Suprapubic skin (tissue), 4 donors: ENCODE measurements around the gene SERPINB10. TPM values are rescaled to one million over a fixed set of nuclear protein-coding genes. Genes with fewer than 3 reads are reported as not detected.

Source experiments
- DNase-seq, 2 donors: peaks; one replicate each; pipeline ENCODE4 v3.0.0-alpha.2; 2019; ENCODE audit warnings: low spot score in 2 of 2
- H3K27ac ChIP-seq: fragments of 200-600 bp; sonication (generic); one replicate; pipeline ENCODE4 v1.5.1; 2019
- H3K27me3 ChIP-seq: fragments of 200-600 bp; sonication (generic); one replicate; pipeline ENCODE4 v1.5.1; 2019
- H3K36me3 ChIP-seq: fragments of 200-600 bp; sonication (generic); one replicate; pipeline ENCODE4 v1.5.1; 2019
- H3K4me1 ChIP-seq: fragments of 200-600 bp; sonication (generic); one replicate; pipeline ENCODE4 v1.5.1; 2019
- H3K4me3 ChIP-seq: fragments of 200-600 bp; sonication (generic); one replicate; pipeline ENCODE4 v1.5.1; 2019; ENCODE audit warnings: mild to moderate bottlenecking
- H3K9me3 ChIP-seq: fragments of 200-600 bp; sonication (generic); one replicate; pipeline ENCODE4 v1.5.1; 2019
- CTCF ChIP-seq, 2 donors: fragments of 200-600 bp in 1 of 2; fragments of 450-650 bp in 1 of 2; sonication (generic) in 1 of 2; IDR thresholded peaks; one replicate each; pipeline ENCODE4 v1.5.1; 2016 to 2019; ENCODE audit warnings: antibody characterized with exemption in 2 of 2, mild to moderate bottlenecking in 1 of 2, moderate library complexity in 1 of 2
- EP300 ChIP-seq: sonication (generic); formaldehyde crosslinking; IDR thresholded peaks from one replicate; pipeline ENCODE4 v1.6.1; 2017; ENCODE audit warnings: antibody characterized with exemption
- POLR2A ChIP-seq, 2 donors: fragments of 450-650 bp; IDR thresholded peaks; one replicate each; pipeline ENCODE4 v1.6.1; 2017; ENCODE audit warnings: antibody characterized with exemption in 2 of 2, mild to moderate bottlenecking in 2 of 2, moderate library complexity in 2 of 2
- POLR2AphosphoS5 ChIP-seq, 3 donors: sonication (generic); formaldehyde crosslinking; IDR thresholded peaks; one replicate each; pipeline ENCODE4 v1.6.1; 2017; ENCODE audit warnings: antibody characterized with exemption in 3 of 3
- WGBS: methylation state at CpG from one replicate; pipeline ENCODE4 v1.1.5; 2018; 5-methylcytosine and 5-hydroxymethylcytosine counted together
- total RNA-seq, 4 donors: library from RNA; depleted of rRNA; stranded (reverse); fragments of >200 nt; gene quantifications; one replicate each; pipeline ENCODE4 v1.1.0, GENCODE V29; 2016

The SERPINB10 gene
- total RNA-seq, 4 donors from 2014 or later: 0.21 to 1.9 (median 1.0) TPM; not detected in 1

GRCh38 chr18:63878343-63878742 lies 29.4 kb upstream of the SERPINB10 start:
- H3K4me3 ChIP-seq: no peak overlapping the region
- no peak overlapping the region for H3K27ac ChIP-seq
- 31% methylated on average over 3 of the region's 3 CpGs for WGBS
- no peak for TF ChIP-seq CTCF (IDR thresholded peaks at IDR 0.05)
- no peak for TF ChIP-seq POLR2AphosphoS5 (IDR thresholded peaks at IDR 0.05)
- TF ChIP-seq EP300: no peak
- no peak for TF ChIP-seq POLR2A (IDR thresholded peaks at IDR 0.05)
- DNase-seq: no peak
- no peaks in the 10 kb centered on the region for H3K27me3 ChIP-seq
- H3K4me1 ChIP-seq: peaks cover 23% of the 10 kb centered on the region
- no peaks in the 10 kb centered on the region for H3K9me3 ChIP-seq
- no peaks in the 10 kb centered on the region for H3K36me3 ChIP-seq

GRCh38 chr18:63878925-63879324 lies 28.8 kb upstream of the SERPINB10 start:
- Histone ChIP-seq H3K36me3 (no peaks in the 10 kb centered on the region), H3K27me3 (no peaks in the 10 kb centered on the region), H3K4me1 (peaks cover 23% of the 10 kb centered on the region), H3K9me3 (no peaks in the 10 kb centered on the region), H3K4me3 (no peak overlapping the region), H3K27ac (no peak overlapping the region)
- TF ChIP-seq CTCF (IDR thresholded peaks at IDR 0.05) (no peak), POLR2A (IDR thresholded peaks at IDR 0.05) (no peak), EP300 (no peak), POLR2AphosphoS5 (IDR thresholded peaks at IDR 0.05) (no peak)
- no peak for DNase-seq
- WGBS: 39% methylated on average over 4 of the region's 4 CpGs

GRCh38 chr18:63879709-63880108 lies 28.0 kb upstream of the SERPINB10 start:
- Histone ChIP-seq H3K27ac (no peak overlapping the region), H3K36me3 (no peaks in the 10 kb centered on the region), H3K4me3 (no peak overlapping the region), H3K4me1 (peaks cover 23% of the 10 kb centered on the region), H3K9me3 (no peaks in the 10 kb centered on the region), H3K27me3 (no peaks in the 10 kb centered on the region)
- 57% methylated on average over 2 of the region's 2 CpGs for WGBS
- DNase-seq: no peak
- TF ChIP-seq EP300 (no peak), POLR2AphosphoS5 (IDR thresholded peaks at IDR 0.05) (no peak)

GRCh38 chr18:63881851-63882250 lies 25.9 kb upstream of the SERPINB10 start:
- TF ChIP-seq POLR2AphosphoS5 (IDR thresholded peaks at IDR 0.05) (no peak), CTCF (IDR thresholded peaks at IDR 0.05) (no peak), EP300 (no peak), POLR2A (IDR thresholded peaks at IDR 0.05) (no peak)
- Histone ChIP-seq H3K27me3 (no peaks in the 10 kb centered on the region), H3K4me3 (no peak overlapping the region), H3K4me1 (peaks cover 23% of the 10 kb centered on the region), H3K27ac (peak overlapping the region; percentile 40), H3K36me3 (no peaks in the 10 kb centered on the region), H3K9me3 (no peaks in the 10 kb centered on the region)
- no peak for DNase-seq
- WGBS: 52% methylated on average over 4 of the region's 4 CpGs

- Histone ChIP-seq H3K36me3 (no peaks in the 10 kb centered on the region), H3K4me1 (peaks cover 23% of the 10 kb centered on the region), H3K27ac (peak overlapping the region; percentile 61), H3K27me3 (no peaks in the 10 kb centered on the region), H3K9me3 (no peaks in the 10 kb centered on the region), H3K4me3 (no peak overlapping the region)
- TF ChIP-seq POLR2AphosphoS5 (IDR thresholded peaks at IDR 0.05) (peak in 2 of 3 donors; percentile 11 to 25), POLR2A (IDR thresholded peaks at IDR 0.05) (no peak)
- no peak for DNase-seq
- WGBS: 44% methylated on average over 8 of the region's 8 CpGs
Measured at GRCh38 chr18:63882333-63883141, 25.2 kb upstream of the SERPINB10 start.

- Histone ChIP-seq H3K9me3 (no peaks in the 10 kb centered on the region), H3K4me1 (peaks cover 25% of the 10 kb centered on the region), H3K4me3 (no peak overlapping the region), H3K27ac (peak overlapping the region; percentile 61), H3K27me3 (no peaks in the 10 kb centered on the region), H3K36me3 (no peaks in the 10 kb centered on the region)
- no peak for DNase-seq
- TF ChIP-seq POLR2AphosphoS5 (IDR thresholded peaks at IDR 0.05) (no peak), EP300 (no peak), POLR2A (IDR thresholded peaks at IDR 0.05) (no peak), CTCF (IDR thresholded peaks at IDR 0.05) (no peak)
Measured at GRCh38 chr18:63883617-63884016, 24.1 kb upstream of the SERPINB10 start.
